ENCODE data around the gene KCNQ5.

DNA sequence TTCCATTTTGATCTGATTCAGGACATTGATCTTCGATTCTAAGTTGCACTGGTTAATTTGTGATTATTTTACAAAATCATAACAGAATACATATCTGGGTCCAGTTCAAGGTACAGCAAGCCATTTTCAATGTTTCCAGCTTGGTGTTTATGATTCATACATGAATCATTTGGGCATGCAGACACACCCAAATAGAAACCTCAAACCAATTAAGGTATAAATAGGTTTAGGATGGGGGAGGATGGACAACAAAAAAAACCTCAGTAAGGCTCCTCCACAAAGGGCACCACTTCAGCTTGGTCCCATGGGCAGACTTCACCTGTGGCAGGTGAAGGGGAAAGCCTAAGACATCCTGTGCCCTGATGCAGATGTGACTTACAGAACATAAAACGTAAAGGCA, 410.7 kb downstream of the KCNQ5 start:
- TF ChIP-seq, protein P1, sequence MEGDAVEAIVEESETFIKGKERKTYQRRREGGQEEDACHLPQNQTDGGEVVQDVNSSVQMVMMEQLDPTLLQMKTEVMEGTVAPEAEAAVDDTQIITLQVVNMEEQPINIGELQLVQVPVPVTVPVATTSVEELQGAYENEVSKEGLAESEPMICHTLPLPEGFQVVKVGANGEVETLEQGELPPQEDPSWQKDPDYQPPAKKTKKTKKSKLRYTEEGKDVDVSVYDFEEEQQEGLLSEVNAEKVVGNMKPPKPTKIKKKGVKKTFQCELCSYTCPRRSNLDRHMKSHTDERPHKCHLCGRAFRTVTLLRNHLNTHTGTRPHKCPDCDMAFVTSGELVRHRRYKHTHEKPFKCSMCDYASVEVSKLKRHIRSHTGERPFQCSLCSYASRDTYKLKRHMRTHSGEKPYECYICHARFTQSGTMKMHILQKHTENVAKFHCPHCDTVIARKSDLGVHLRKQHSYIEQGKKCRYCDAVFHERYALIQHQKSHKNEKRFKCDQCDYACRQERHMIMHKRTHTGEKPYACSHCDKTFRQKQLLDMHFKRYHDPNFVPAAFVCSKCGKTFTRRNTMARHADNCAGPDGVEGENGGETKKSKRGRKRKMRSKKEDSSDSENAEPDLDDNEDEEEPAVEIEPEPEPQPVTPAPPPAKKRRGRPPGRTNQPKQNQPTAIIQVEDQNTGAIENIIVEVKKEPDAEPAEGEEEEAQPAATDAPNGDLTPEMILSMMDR (optimal IDR thresholded peaks at IDR 0.05 in 1 of 3, IDR thresholded peaks at IDR 0.05 in 1 of 3, conservative IDR thresholded peaks at IDR 0.05 in 1 of 3; ENCODE audit: extremely low read depth in 1 of 3, insufficient read depth in 2 of 3, low read length in 3 of 3): no peak
- TF ChIP-seq EZH2 (IDR thresholded peaks at IDR 0.05; ENCODE audit: low read length): no peak

Data from keratinocyte (primary cell).